Left lung (tissue), 10 donors: Measurements from ENCODE around the gene WNT3A. TPM values are rescaled to one million over a fixed set of nuclear protein-coding genes. Genes with fewer than 3 reads are reported as not detected.

Experiments
- ATAC-seq: fragments of 200-7000 bp; cut with Tn5 transposase; one replicate; pipeline ENCODE4 v1.9.1; 2020; ENCODE audit warnings: moderate library complexity
- DNase-seq, 4 donors: peaks; one replicate each; pipeline ENCODE4 v3.0.0-alpha.2; 2013 to 2020
- H3K27ac ChIP-seq, 2 donors: fragments of 200-600 bp; sonication (generic) in 1 of 2; one replicate each; pipeline versions ENCODE4 v1.5.0 to v1.8.0; 2020 to 2021
- H3K27me3 ChIP-seq, 2 donors: fragments of 200-600 bp; sonication (generic) in 1 of 2; one replicate each; pipeline versions ENCODE4 v1.5.0 to v1.8.0; 2020 to 2021
- H3K36me3 ChIP-seq, 2 donors: fragments of 200-600 bp; sonication (generic) in 1 of 2; one replicate each; pipeline versions ENCODE4 v1.5.0 to v1.8.0; 2020 to 2021
- H3K4me1 ChIP-seq, 2 donors: fragments of 200-600 bp; one replicate each; pipeline ENCODE4 v1.8.0; 2021
- H3K4me3 ChIP-seq, 2 donors: fragments of 200-600 bp; sonication (generic) in 1 of 2; one replicate each; pipeline versions ENCODE4 v1.5.0 to v1.8.0; 2020 to 2021; ENCODE audit warnings: mild to moderate bottlenecking in 1 of 2
- H3K9me3 ChIP-seq, 2 donors: fragments of 200-600 bp; sonication (generic) in 1 of 2; one replicate each; pipeline versions ENCODE4 v1.5.0 to v1.8.0; 2020 to 2021
- CTCF ChIP-seq, 2 donors: fragments of 200-600 bp; sonication (generic) in 1 of 2; IDR thresholded peaks; one replicate each; pipeline versions ENCODE4 v1.5.0 to v1.8.0; 2021; ENCODE audit warnings: antibody characterized with exemption in 2 of 2
- intact Hi-C, 2 donors: fragments of 100-400 bp; cut with DNase I; formaldehyde crosslinking; loops; one replicate each; pipeline versions ENCODE4 v1.11.2 to v1.14.2; 2022
- polyA plus RNA-seq, 6 donors: library from polyadenylated mRNA; unstranded; fragments of 120-200 nt; gene quantifications; one replicate each; pipeline ENCODE4 v1.2.1, GENCODE V29; 2013; ENCODE audit not compliant: insufficient read length in 6 of 6
- total RNA-seq, 2 donors: library from RNA; stranded (reverse); fragmentation: NEBNext Ultra II Directional; extraction: Animal tissue kit (Norgen Biotek cat#: 25700); gene quantifications; one replicate each; pipeline ENCODE4 v1.2.1, GENCODE V29; 2021
- donor health status: DM: no; HTN: yes; CAD: no.
- donor health status: DM: no; HTN: no; CAD: no.

WNT3A gene
- total and polyA plus RNA-seq, 8 donors: 0.06 to 1.5 (median 0.11) TPM; not detected in 2

DNA sequence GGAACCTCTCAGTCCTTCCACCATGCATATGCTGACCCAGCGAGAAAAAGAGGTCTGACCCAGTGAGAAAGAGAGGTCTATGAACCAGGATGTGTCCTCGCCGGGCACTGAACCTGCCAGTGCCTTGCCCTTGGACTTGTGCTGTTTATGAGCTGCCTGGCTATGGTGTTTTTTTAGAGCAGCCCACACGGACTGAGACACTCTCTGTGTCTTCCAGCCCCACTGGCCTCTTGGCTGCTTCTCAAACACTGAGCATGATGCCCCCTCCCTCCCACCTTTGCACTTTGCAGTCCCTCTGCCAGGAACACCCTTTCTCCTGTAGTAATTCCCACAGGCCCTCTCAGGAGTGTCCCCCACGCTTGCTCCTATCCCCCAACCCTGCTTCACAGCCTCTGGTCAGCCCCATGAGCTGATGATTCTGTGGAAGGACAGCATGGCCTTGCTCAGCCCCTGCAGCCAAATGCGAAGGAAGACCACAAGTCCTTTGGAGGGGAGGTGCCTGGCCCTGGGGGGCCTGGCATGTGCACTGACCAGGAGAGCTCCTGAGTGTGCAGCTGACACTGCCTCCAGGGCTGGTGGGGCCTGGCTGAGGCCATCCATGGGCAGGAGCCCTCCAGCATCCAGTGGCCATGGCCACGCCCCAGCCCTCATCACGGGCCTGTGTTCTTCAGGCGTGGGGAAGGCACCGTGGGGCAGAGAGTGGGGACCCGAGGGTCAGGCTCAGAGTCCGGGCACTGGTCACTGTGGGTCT lies 23.8 kb downstream of the WNT3A start:
- no peak for TF ChIP-seq CTCF (IDR thresholded peaks at IDR 0.05)
- H3K9me3 ChIP-seq: peaks cover 0 to 5% of the 10 kb centered on the region in 2 donors
- no peak overlapping the region for H3K4me3 ChIP-seq
- no peaks in the 10 kb centered on the region for H3K36me3 ChIP-seq
- no peaks in the 10 kb centered on the region for H3K4me1 ChIP-seq
- no peak overlapping the region for H3K27ac ChIP-seq
- intact Hi-C loops: no loop called here
- peaks cover 0 to 23% of the 10 kb centered on the region in 2 donors for H3K27me3 ChIP-seq
- no peak for ATAC-seq
- DNase-seq: peak in 2 of 4 donors; percentile 11 to 60

DNA sequence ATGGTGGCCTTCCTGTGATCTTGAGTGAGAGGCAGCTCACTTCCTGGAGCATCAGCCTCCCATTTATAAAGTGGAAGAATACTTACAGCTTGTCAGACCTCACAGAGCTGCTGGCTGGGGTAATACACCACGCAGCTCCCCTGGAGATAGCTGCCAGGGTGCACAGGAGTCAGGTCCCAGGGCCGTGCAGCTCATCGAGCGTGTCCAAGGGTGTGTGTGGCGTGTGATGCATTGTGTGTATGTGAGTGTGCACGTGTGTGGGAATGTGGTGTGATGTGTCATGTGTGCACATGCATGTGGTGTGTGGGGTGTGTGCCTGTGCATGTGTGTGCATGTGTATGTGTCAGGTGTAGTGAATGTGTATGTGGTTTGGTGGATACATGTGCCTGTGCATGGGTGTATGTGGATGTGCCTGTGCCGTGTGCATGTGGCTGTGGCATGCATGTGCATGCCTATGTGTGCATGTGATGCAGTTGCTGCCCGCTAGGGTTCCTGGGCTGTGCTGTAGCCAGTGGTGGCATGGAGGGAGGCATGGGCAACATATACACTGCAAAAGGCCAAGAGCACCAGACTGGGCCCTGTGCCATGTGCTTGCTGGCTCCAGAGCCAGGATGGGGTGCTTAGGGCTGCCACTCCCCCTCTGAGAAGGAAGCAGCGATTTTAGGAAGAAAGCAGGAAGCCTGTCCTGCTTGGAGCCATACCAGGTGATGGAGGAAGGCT lies 24.6 kb downstream of the WNT3A start:
- Histone ChIP-seq H3K27ac (no peak overlapping the region), H3K27me3 (peaks cover 0 to 31% of the 10 kb centered on the region in 2 donors), H3K9me3 (peaks cover 0 to 5% of the 10 kb centered on the region in 2 donors), H3K4me1 (no peaks in the 10 kb centered on the region), H3K36me3 (no peaks in the 10 kb centered on the region), H3K4me3 (no peak overlapping the region)
- intact Hi-C loops: no loop called here
- TF ChIP-seq CTCF (IDR thresholded peaks at IDR 0.05): no peak
- ATAC-seq (no peak), DNase-seq (peak in 1 of 4 donors; percentile 10)

DNA sequence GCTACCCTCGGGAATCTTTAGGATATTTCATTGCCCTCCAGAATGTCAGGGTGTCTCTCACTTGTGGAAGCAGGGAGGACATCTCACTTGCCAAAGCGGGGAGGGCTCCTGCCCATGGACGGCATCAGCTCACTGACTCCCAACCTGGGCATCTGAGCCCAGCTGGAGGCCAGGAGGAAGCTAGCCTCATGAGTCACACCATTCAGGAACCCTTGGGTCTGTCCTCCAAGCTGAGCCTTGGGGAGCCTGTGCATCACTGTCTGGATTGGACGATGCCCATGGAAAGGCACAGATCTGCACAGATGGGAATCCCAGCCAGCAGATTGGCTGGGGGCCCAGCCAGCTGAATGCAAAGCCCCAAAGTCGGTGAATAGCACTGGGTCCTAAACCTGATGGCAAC lies 25.2 kb downstream of the WNT3A start:
- H3K36me3 ChIP-seq: no peaks in the 10 kb centered on the region
- no peak overlapping the region for H3K4me3 ChIP-seq
- no peak overlapping the region for H3K27ac ChIP-seq
- H3K9me3 ChIP-seq: peaks cover 0 to 5% of the 10 kb centered on the region in 2 donors
- intact Hi-C loops: no loop called here
- H3K4me1 ChIP-seq: no peaks in the 10 kb centered on the region
- H3K27me3 ChIP-seq: peaks cover 0 to 37% of the 10 kb centered on the region in 2 donors
- ATAC-seq (no peak), DNase-seq (peak in 1 of 4 donors; percentile 3)
- no peak for TF ChIP-seq CTCF (IDR thresholded peaks at IDR 0.05)

GRCh38 chr1:228033376-228033775 lies 26.6 kb downstream of the WNT3A start:
- intact Hi-C loops: no loop called here
- peaks cover 0 to 51% of the 10 kb centered on the region in 2 donors for H3K27me3 ChIP-seq
- no peak for TF ChIP-seq CTCF (IDR thresholded peaks at IDR 0.05)

More at GRCh38 chr1:228033376-228033775, 26.6 kb downstream of the WNT3A start:
- H3K36me3 ChIP-seq: no peaks in the 10 kb centered on the region
- no peak overlapping the region for H3K27ac ChIP-seq
- peaks cover 0 to 9% of the 10 kb centered on the region in 2 donors for H3K4me1 ChIP-seq
- H3K4me3 ChIP-seq: no peak overlapping the region
- peaks cover 0 to 5% of the 10 kb centered on the region in 2 donors for H3K9me3 ChIP-seq
- no peak for ATAC-seq
- no peak for DNase-seq
